HG02885 (cell line): ENCODE measurements around the gene SIRT6.
"Not testable (repeated sequence)": the region's sequence is repeated elsewhere in the genome, so short reads cannot be mapped to it uniquely, and the experiment has no call there.

Experiments
- ATAC-seq: cut with Tn5 transposase; IDR thresholded peaks from one replicate; pipeline ENCODE4 v1.9.1; 2021; ENCODE audit warnings: mild to moderate bottlenecking; ENCODE audit not compliant: unreplicated experiment, poor library complexity

Gene SIRT6

GRCh38 chr19:4182084-4182810 is at the start of gene SIRT6, which contains the start of gene ANKRD24:
Gene SIRT6, minus strand, starts transcription at chr19:4182563. Its CDS starts 24 bp downstream, at chr19:4182539.
Gene ANKRD24, plus strand, starts transcription at chr19:4182689. Its CDS starts 3,737 bp downstream, at chr19:4186426.
- peak; percentile 84 for ATAC-seq

- ATAC-seq = not testable (repeated sequence)
These were observed 49.8 kb upstream of the SIRT6 start for GRCh38 chr19:4232139-4232538.

GRCh38 chr19:4231521-4231920 is 49.2 kb upstream of the SIRT6 start:
- not testable (repeated sequence) for ATAC-seq

- ATAC-seq = not testable (repeated sequence)
These were observed 47.9 kb upstream of the SIRT6 start for GRCh38 chr19:4230237-4230636.

GRCh38 chr19:4229179-4229931 is 47.0 kb upstream of the SIRT6 start, which contains the start of gene EBI3:
Gene EBI3, plus strand, starts transcription at chr19:4229523. Its CDS starts 28 bp downstream, at chr19:4229551.
- ATAC-seq = peak; percentile 59

GRCh38 chr19:4228765-4229178 is 46.4 kb upstream of the SIRT6 start:
- no peak for ATAC-seq

- ATAC-seq = no peak
These were observed 45.4 kb upstream of the SIRT6 start for GRCh38 chr19:4227771-4228170.

- ATAC-seq = no peak
These were observed 43.5 kb upstream of the SIRT6 start for GRCh38 chr19:4225885-4226284.

- no peak for ATAC-seq
These were observed 42.1 kb upstream of the SIRT6 start for GRCh38 chr19:4224470-4224869.

- no peak for ATAC-seq
These were observed 37.8 kb upstream of the SIRT6 start for GRCh38 chr19:4220188-4220587.

- not testable (repeated sequence) for ATAC-seq
These were observed 36.2 kb upstream of the SIRT6 start for GRCh38 chr19:4218523-4218922.

- ATAC-seq = no peak
These were observed 35.3 kb upstream of the SIRT6 start for GRCh38 chr19:4217429-4218264.

- ATAC-seq = no peak
These were observed 34.5 kb upstream of the SIRT6 start for GRCh38 chr19:4216846-4217245.

- no peak for ATAC-seq
These were observed 33.4 kb upstream of the SIRT6 start for GRCh38 chr19:4215807-4216206.

GRCh38 chr19:4213116-4213515 is 30.8 kb upstream of the SIRT6 start:
- ATAC-seq = no peak

- ATAC-seq = no peak
These were observed 27.9 kb upstream of the SIRT6 start for GRCh38 chr19:4210166-4210731.

GRCh38 chr19:4208385-4209094 is 26.2 kb upstream of the SIRT6 start:
- no peak for ATAC-seq

- no peak for ATAC-seq
These were observed 24.6 kb upstream of the SIRT6 start for GRCh38 chr19:4206818-4207484.

GRCh38 chr19:4201798-4202197 is 19.4 kb upstream of the SIRT6 start:
- no peak for ATAC-seq
